ENCODE measurements around the gene HRAS. TPM values are rescaled to one million over a fixed set of nuclear protein-coding genes. Genes with fewer than 3 reads are reported as not detected.
A peak's percentile ranks its signal among the peaks of the same experiment; 100 is the strongest.

The HRAS gene
- total and polyA plus RNA-seq, 2 of the 13 experiments (the other 11 are each of a cell fraction or from before 2014, with no cell fraction given) = 32.9 to 50.0 TPM

- TF ChIP-seq ZNF720 (CRISPR knock-in tag; IDR thresholded peaks at IDR 0.05) (no peak), HNRNPL (IDR thresholded peaks at IDR 0.05; ENCODE audit: low read depth, low read length) (no peak), DNMT3B (CRISPR knock-in tag; conservative IDR thresholded peaks at IDR 0.05) (no peak), ZSCAN21 (CRISPR knock-in tag; IDR thresholded peaks at IDR 0.05; ENCODE audit: borderline replicate concordance) (no peak), SYNCRIP (IDR thresholded peaks at IDR 0.05; ENCODE audit: insufficient read depth, low read depth, low read length) (no peak), PREB (CRISPR knock-in tag; IDR thresholded peaks at IDR 0.05) (0 out of 2 replicates have a peak, but pooled peaks have one; percentile 53), MTF1 (CRISPR knock-in tag; IDR thresholded peaks at IDR 0.05) (no peak), ZNF230 (CRISPR knock-in tag; IDR thresholded peaks at IDR 0.05) (0 out of 2 replicates have a peak, but pooled peaks have one; percentile 46), ZBTB25 (CRISPR knock-in tag; IDR thresholded peaks at IDR 0.05) (no peak)
- TF ChIP-seq, protein P1, sequence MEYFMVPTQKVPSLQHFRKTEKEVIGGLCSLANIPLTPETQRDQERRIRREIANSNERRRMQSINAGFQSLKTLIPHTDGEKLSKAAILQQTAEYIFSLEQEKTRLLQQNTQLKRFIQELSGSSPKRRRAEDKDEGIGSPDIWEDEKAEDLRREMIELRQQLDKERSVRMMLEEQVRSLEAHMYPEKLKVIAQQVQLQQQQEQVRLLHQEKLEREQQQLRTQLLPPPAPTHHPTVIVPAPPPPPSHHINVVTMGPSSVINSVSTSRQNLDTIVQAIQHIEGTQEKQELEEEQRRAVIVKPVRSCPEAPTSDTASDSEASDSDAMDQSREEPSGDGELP (IDR thresholded peaks at IDR 0.05; ENCODE audit: borderline replicate concordance, low read depth) = no peak
- TF ChIP-seq, protein P2, sequence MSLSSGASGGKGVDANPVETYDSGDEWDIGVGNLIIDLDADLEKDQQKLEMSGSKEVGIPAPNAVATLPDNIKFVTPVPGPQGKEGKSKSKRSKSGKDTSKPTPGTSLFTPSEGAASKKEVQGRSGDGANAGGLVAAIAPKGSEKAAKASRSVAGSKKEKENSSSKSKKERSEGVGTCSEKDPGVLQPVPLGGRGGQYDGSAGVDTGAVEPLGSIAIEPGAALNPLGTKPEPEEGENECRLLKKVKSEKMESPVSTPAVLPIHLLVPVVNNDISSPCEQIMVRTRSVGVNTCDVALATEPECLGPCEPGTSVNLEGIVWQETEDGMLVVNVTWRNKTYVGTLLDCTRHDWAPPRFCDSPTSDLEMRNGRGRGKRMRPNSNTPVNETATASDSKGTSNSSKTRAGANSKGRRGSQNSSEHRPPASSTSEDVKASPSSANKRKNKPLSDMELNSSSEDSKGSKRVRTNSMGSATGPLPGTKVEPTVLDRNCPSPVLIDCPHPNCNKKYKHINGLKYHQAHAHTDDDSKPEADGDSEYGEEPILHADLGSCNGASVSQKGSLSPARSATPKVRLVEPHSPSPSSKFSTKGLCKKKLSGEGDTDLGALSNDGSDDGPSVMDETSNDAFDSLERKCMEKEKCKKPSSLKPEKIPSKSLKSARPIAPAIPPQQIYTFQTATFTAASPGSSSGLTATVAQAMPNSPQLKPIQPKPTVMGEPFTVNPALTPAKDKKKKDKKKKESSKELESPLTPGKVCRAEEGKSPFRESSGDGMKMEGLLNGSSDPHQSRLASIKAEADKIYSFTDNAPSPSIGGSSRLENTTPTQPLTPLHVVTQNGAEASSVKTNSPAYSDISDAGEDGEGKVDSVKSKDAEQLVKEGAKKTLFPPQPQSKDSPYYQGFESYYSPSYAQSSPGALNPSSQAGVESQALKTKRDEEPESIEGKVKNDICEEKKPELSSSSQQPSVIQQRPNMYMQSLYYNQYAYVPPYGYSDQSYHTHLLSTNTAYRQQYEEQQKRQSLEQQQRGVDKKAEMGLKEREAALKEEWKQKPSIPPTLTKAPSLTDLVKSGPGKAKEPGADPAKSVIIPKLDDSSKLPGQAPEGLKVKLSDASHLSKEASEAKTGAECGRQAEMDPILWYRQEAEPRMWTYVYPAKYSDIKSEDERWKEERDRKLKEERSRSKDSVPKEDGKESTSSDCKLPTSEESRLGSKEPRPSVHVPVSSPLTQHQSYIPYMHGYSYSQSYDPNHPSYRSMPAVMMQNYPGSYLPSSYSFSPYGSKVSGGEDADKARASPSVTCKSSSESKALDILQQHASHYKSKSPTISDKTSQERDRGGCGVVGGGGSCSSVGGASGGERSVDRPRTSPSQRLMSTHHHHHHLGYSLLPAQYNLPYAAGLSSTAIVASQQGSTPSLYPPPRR (CRISPR knock-in tag; IDR thresholded peaks at IDR 0.05; ENCODE audit: borderline replicate concordance) = no peak
These were observed at the start of gene HRAS (continued) for GRCh38 chr11:535519-536454.
